Right lobe of liver (tissue), 4 donors: ENCODE data around the gene CHADL.

Source experiments
- POLR2A ChIP-seq: fragments of 450-650 bp; IDR thresholded peaks from one replicate; pipeline ENCODE4 v1.6.1; 2017; ENCODE audit warnings: antibody characterized with exemption, mild to moderate bottlenecking
- TF ChIP-seq, protein P1 (sequence below), 4 donors: fragments of 200-600 bp in 3 of 4; fragments of 450-650 bp in 1 of 4; IDR thresholded peaks; one replicate each; pipeline versions ENCODE4 v1.5.1 to v1.8.0; 2016 to 2022; ENCODE audit warnings: antibody characterized with exemption in 4 of 4, mild to moderate bottlenecking in 2 of 4
- donor health status: DM: no; HTN: no; CAD: no.
- donor health status: DM: no; HTN: no; CAD: no.
- donor health status: DM: no; HTN: yes; CAD: no.

DNA sequence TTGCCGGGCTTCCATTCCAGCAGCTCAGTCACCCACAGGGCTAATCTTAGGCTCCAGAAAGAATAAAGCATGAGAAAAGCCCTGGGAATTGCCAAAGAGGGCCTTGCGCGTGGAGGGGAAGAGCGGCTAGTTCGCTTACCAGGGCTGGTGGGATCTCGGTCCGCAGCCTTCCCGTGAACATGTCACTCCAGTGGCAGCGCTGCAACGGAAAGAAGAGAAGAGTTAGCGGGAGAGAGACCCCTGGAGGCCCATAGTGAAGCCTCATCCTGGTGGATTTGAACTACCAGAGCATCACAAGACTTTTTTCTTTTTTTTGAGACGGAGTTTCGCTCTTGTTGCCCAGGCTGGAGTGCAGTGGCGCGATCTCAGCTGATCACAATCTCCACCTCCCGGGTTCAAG is 27.2 kb upstream of the CHADL start:
- TF ChIP-seq, protein P1, sequence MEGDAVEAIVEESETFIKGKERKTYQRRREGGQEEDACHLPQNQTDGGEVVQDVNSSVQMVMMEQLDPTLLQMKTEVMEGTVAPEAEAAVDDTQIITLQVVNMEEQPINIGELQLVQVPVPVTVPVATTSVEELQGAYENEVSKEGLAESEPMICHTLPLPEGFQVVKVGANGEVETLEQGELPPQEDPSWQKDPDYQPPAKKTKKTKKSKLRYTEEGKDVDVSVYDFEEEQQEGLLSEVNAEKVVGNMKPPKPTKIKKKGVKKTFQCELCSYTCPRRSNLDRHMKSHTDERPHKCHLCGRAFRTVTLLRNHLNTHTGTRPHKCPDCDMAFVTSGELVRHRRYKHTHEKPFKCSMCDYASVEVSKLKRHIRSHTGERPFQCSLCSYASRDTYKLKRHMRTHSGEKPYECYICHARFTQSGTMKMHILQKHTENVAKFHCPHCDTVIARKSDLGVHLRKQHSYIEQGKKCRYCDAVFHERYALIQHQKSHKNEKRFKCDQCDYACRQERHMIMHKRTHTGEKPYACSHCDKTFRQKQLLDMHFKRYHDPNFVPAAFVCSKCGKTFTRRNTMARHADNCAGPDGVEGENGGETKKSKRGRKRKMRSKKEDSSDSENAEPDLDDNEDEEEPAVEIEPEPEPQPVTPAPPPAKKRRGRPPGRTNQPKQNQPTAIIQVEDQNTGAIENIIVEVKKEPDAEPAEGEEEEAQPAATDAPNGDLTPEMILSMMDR (IDR thresholded peaks at IDR 0.05) = no peak
- no peak for TF ChIP-seq POLR2A
